IMR-90 (cell line): ENCODE measurements around the gene SGK1.

Source experiments
- MAZ ChIP-seq: IDR thresholded peaks from 2 replicates; pipeline ENCODE4 v1.6.1; 2012; ENCODE audit warnings: low read depth, mild to moderate bottlenecking, low read length, improper control_type of control experiment, moderate library complexity, borderline replicate concordance
- POLR2A ChIP-seq: IDR thresholded peaks from 2 replicates; pipeline ENCODE4 v1.6.1; 2012; ENCODE audit warnings: mild to moderate bottlenecking, low read depth, low read length
- TF ChIP-seq, protein P1 (sequence below): conservative IDR thresholded peaks from 2 replicates; pipeline ENCODE4 v1.5.1; 2012; ENCODE audit warnings: mild to moderate bottlenecking, low read depth, low read length, improper control_type of control experiment

DNA sequence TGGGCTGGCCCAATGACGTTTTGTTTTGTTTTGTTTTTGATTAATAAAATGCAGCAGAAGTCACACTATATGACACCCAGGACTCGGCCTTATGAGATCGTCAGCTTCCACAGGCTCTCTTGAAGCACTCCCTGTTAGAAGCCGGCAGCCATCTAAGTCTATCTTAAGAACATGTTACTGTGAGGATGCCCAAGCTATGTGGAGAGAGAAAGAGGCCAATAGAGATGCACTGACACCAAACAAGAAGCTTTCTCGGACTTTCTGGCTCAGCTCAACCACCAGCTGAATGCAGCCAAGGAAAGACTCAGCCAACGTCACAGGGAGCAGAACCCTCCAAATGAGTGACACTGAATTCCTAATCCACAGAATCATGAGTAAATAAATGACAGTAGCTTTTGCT is 14.0 kb downstream of the SGK1 start:
- TF ChIP-seq MAZ (no peak), POLR2A (no peak)
- TF ChIP-seq, protein P1, sequence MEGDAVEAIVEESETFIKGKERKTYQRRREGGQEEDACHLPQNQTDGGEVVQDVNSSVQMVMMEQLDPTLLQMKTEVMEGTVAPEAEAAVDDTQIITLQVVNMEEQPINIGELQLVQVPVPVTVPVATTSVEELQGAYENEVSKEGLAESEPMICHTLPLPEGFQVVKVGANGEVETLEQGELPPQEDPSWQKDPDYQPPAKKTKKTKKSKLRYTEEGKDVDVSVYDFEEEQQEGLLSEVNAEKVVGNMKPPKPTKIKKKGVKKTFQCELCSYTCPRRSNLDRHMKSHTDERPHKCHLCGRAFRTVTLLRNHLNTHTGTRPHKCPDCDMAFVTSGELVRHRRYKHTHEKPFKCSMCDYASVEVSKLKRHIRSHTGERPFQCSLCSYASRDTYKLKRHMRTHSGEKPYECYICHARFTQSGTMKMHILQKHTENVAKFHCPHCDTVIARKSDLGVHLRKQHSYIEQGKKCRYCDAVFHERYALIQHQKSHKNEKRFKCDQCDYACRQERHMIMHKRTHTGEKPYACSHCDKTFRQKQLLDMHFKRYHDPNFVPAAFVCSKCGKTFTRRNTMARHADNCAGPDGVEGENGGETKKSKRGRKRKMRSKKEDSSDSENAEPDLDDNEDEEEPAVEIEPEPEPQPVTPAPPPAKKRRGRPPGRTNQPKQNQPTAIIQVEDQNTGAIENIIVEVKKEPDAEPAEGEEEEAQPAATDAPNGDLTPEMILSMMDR: no peak
